NCI-H1930 (cell line): ENCODE results near the gene ACSL5.

Experiments
- DNase-seq, 2 experiments: peaks; one replicate each; lab custom pipeline; 2025; lab: John Stamatoyannopoulos, UW

The ACSL5 gene

DNA sequence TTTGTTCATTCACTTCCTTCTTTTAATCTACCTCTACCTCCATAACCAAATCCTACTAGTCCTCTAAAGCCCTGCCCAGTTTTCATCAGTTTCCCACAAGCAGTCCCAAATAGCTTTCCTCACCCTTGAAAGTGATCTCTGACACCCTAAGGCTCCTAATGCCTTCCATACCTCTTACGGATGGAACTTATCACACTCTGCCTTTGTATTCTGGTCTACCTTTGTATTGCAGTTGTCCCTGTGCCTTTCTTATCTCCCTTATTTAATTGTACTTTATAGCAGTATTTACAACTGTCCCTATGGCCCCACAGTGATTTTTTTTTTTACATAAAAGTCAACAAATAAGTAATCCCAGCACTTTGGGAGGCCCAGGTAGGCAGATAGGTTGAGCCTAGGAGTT, 33.8 kb downstream of the ACSL5 start:
- DNase-seq: no peak

DNA sequence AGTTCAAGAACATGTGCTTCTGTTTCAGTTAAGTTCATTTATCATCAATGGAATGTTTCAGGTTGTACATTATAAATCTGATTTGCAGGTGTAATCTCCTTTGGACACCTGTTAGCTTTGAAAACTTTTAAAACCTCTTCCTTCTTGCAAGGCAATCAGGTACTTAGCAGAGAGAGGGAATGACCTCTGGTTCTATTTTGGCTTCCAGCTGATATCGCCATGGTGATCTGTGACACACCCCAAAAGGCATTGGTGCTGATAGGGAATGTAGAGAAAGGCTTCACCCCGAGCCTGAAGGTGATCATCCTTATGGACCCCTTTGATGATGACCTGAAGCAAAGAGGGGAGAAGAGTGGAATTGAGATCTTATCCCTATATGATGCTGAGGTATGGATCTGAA, 35.4 kb downstream of the ACSL5 start:
- no peak for DNase-seq

DNA sequence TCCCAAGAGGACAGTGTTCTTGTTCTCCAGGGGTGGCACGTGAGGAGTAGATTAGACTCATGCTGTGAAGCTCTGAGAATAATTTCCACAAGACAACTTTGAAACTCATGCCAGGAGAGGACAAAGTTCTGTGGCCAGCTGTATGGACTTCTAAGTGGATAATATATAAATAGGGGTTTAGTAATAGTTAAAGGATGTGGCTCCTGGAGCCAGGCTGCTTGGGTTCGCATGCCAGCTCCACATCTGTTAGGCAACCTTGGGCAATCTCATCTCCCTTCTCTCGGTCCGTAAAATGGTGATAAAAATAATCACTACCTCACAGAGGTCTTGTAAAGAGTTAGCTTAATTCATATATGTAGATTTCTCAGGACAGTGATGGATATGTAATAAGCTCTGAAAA, 35.8 kb downstream of the ACSL5 start:
- no peak for DNase-seq

DNA sequence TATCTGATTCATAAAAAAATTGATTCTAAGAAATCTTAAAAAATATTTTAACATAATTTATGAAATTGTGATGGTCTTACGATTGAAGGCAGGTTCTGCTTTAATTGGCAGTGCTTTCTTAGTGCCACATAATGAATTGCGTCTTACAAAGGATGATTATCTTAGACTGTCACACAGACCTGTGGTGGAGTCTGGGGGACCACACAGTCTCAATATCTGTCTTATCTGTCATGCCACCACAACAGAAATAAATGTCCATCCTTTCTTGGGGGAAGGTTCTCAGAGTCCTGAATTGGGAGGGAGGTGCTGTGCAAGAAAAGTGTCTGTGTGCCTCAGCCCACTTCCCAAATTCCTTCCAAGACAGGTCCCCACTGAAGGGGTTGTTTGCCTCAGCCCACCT, 38.8 kb downstream of the ACSL5 start:
- DNase-seq: no peak

DNA sequence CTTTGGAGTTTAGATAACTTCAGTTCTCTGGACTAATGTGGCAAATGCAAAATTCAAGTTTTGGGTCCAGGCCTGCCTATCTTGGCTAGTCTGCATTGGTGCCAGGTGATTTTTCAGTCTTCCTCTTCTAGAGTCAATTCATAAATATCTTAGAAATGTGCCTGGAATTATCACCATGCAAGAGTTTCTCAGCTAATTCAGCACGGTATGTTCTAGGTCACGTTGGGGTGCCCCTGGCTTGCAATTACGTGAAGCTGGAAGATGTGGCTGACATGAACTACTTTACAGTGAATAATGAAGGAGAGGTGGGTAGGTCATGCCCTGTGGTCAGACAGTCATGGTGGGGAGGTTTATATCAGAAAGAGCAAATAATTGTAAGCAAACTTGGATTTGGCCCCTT, 47.8 kb downstream of the ACSL5 start:
- no peak for DNase-seq

DNA sequence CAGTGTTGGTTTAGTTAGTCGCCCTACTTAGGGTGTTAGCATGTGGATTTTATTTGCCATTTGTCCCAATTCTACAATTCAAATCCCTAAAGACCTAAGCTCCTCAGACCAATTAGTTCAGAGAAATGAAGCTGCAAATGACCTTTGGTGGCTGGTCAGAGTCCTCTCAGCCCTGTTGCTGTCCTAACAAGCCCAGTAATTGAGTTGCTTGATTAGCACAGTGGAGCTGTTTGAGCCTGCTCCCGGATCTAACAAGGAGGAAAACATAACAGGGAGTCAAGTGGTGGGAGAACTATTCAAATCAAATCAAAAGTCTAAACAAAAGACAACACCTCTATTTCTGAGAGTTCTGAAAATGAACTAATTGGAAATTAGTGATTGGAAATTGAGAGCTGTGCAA, 50.7 kb downstream of the ACSL5 start:
- DNase-seq: no peak

DNA sequence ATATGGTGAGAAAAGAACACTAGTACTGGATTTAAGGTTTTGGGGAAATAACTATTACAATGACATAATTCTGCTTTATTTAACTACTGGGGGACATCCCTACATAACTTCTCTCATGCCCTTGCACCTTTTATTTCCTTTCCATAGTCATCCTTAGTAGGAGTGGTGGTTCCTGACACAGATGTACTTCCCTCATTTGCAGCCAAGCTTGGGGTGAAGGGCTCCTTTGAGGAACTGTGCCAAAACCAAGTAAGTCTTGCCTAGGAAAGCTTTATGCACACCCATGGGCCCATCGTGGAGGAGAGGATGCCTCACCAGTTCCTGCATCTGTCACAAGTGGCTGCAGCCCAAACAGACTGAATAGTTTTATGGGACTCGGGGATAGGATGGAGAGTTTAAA, 52.2 kb downstream of the ACSL5 start:
- DNase-seq: no peak

DNA sequence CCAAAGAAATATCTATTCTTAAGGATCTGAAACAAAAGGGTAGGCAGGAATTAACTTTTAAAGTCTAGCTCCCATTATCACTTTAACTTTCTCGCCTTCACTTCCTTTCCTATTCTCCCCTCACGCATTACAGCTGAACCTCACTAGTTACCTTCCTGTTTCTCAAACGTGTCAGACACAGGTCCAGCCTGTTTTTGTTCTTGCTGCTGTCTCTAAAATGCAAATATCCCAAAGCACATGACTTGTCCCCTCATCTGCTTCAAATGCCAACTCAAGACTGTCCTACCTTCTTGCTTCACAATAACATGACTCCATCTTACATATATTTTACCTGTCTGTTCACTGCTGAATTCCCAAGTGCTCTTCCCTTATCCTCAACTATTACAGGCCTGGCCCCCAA, 55.2 kb downstream of the ACSL5 start:
- no peak for DNase-seq

DNA sequence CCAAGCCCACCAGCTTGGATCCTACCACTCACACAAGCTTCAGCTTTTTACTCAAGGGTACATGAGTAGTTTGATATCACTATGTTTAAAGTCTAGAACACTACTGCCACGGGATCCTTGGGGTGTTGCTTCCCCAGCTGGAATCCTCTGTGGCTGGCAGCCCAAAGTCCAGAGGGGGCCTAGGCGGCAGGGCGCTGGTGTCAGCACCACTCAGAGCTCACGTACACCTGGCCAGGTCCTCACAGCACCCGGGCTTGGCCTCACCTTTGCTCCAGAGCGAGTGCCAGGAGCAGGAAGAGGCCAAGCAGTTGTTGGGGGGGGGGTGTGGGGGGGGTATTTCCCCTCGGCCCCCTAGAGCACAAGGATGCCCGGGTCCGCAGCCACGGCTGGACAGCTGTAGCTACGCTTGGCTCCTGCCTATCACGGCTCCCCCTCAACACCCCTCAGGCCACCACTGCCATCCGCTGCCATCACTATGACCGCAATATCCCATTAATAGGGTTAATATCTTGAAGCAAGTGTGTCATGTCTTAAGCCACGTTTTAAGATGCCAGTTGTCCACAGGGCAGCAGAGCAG, 55.8 kb downstream of the ACSL5 start:
- DNase-seq: no peak

DNA sequence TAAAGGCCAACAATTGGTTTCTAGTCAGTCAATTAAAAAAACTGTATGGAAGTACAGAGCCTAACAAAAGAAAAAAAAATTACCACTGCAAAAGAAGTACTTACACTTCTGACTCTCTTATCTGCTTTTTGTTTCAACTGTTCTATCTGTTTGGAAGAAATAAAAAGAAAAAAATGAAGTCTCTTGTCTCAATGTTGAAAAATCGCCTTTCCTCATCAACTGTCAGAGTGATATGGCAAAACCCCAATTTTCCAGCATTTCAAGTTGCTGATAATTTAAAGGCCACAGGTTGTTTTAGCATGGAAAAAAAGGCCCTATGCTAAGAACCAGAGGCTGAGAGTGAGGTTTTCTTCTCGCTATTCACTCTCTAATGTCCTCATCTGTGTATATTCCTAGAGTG, 59.2 kb downstream of the ACSL5 start:
- no peak for DNase-seq

DNA sequence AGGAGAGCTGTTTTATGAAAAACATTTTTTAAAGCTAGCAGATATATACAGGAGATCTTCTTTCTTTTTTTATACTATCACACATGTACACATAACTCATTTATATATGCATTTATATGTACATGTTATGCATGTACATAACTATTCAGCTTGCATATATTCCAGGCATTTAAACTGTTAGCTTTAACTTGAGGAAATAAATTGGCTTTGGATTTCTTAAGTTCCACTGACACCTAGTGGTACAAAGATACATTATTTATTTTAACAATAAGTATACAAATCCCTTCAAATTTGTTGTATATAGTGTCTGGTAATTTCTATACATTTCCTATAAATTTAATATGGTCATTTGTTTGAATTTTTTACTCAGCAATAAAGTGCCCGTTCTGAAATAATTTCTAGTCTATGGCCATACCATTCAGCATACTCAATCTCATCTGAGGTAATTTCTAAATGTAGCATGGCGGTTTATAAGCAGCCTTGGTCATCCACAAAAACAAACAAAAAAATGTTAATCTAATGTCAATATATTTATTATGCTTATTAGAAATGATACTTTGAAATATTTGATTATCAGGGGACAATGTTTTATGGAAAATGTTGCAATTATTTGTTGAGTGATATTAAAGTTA, 61.2 kb downstream of the ACSL5 start:
- DNase-seq: no peak

DNA sequence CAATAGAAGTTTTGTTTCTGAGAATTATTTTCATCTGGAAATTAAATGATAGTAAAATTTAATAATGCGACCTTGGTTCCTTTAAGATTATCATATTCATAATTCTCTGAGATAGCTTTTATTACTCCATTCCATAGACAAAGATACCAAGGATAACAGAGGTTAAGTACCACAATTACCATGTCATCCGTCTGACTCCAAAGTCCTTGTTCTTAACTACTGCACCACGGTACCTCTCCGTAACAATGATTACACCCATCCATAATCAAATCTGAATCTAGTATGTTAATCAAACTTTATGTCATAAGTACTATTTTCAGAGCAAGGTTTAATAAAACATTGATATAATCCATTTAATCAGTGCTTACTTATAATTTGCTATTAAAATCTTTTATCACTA, 64.4 kb downstream of the ACSL5 start:
- no peak for DNase-seq

DNA sequence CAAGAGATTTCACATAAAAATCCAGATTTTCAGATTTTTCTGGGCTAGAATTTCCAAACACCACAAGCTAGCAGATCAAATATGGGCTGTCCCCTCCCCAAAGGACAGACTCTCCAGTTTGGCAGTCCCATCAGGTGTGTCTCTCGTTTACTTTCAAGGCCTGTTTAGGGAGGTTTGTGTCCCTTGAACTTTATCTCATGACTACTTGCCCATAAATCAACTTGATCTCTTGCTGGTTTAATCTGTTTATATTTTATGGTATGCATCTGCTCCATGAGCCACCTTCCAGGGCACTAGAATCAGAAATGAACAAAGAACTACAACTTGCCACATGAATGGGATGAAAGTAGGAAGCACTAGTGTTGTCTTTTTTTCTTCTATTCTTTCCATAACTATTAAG, 67.6 kb downstream of the ACSL5 start:
- DNase-seq: no peak

DNA sequence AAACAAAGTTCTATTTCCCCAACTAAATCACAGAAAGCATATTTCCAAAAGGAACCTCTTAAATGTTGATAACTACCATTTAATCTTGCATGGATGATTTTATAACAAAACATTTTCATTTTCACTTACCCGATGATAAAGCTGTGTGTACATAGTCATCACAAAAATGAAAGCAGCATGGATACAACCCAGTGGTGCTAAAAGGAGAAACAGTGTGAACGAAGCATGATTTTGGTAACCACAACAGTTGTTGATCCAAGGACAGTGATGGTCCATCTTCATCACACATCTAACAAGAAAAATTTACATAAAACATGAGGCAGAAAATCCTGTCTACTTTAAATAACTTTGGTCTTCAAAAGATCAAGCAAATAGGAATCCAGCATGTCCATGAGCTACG, 68.1 kb downstream of the ACSL5 start:
- DNase-seq: no peak

DNA sequence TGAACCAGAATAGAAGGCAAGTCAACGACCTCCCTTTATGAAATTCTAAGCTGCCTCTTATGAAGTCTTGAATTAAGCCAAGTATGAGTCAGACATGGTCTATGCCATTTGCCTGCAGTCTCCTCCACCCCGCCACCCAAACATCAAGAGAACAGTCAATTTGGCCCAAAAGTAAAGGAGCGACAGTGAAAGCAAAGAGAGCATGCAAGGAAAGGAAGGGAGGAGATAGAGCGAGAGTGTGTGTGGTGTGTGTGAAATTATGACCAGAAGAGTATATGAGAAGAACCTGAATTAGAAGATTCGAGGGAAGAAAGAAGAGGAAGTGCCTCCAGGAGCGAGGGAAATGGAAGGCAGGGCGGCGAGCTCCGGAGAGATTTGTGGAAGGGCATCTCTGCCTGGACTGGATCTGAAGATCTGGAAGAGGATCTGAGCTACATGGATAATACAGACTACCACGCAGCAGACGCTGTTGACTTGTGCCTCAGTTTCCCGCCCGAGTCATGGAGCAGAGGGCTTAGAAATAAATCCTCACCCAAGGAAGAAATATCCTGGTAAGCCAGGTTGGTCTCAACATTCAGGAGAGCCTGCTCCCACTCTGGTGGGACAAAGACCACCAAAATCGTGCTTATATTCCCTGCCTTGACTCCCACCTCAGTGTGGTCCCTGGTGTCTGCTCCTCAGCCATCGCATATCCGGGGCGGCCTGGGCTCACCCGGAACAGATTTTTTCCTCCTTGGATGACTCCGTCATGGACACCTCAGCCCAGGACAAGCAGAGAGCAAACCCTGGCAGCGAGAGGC, 72.3 kb downstream of the ACSL5 start:
- DNase-seq: no peak

DNA sequence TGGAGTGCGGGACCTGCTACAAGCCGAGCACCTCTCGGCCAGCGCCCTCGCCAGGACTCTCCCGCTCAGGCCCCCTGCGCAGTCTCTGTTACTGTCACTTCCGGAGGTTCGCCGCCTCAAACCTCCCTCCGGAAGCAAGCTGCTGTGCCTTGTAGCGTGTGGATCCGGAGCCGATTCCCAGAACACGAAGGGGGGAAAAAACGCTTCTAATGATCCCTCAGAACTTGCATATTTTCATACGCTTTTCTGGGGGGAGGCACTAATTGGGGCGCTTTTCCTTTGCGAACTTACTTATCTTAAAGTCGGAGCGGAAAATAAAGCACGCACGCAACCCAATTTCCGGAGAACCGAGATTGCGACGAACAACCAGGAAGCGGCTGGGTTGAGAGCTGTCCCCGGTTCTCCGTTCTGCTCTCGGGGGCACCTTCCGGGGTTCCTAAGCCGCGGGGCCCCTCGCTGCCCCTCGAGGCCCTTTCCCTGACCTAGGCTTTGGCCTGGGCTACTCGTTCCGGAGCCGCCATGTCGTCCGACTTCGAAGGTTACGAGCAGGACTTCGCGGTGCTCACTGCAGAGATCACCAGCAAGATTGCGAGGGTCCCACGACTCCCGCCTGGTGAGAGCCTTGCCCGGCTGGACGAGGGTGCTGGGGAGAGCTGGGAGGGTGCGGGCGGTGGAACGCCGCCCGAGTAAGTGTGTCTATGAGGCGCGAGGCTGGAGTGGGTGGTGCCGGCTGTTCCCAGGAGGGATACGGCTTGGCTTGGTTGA, 73.1 kb downstream of the ACSL5 start, which contains the start of the genes VTI1A and ZDHHC6:
Gene VTI1A, plus strand, starts transcription at position 361 of the 765 bp plus-strand sequence. Its CDS starts 159 bp downstream, at position 520.
Gene ZDHHC6, minus strand, starts transcription at position 60 of the 765 bp plus-strand sequence. CDS start 1,478 bp downstream, outside the sequence.
- DNase-seq: peak; percentile 25 to 69

DNA sequence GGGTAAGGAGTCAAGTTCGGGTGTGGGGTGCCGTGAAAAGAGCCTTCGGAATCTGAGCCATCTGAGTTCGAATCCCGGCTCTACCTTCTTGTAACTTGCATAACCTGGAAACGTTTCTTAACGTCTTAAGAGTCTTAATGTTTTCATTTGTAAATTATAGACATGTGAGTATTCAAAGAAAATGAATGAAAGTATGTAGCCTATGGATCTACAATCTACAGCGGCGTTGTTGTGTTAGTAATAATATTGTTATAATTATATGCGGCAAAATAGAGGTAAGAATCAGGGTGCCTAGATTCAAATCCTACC, 73.7 kb downstream of the ACSL5 start:
- no peak for DNase-seq

DNA sequence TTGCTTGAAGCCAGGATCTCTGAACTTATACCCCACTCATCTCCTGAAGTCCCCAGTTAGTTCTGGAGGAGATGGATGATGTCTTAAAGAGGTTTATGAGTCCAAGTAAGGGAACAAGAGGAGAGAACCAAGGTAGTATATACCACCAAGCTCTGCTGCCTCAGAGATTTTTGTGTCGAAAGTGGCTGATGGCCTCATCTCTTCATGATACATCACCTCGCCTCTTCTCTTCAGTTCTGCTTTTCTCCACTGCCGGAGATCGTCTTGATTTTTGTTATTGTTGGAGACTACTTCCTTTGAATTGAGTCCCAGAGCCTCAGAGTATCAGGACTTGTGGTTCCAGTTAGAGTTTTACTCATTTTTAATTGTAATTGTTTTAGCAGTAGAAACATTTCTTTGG, 75.0 kb downstream of the ACSL5 start:
- DNase-seq: no peak

DNA sequence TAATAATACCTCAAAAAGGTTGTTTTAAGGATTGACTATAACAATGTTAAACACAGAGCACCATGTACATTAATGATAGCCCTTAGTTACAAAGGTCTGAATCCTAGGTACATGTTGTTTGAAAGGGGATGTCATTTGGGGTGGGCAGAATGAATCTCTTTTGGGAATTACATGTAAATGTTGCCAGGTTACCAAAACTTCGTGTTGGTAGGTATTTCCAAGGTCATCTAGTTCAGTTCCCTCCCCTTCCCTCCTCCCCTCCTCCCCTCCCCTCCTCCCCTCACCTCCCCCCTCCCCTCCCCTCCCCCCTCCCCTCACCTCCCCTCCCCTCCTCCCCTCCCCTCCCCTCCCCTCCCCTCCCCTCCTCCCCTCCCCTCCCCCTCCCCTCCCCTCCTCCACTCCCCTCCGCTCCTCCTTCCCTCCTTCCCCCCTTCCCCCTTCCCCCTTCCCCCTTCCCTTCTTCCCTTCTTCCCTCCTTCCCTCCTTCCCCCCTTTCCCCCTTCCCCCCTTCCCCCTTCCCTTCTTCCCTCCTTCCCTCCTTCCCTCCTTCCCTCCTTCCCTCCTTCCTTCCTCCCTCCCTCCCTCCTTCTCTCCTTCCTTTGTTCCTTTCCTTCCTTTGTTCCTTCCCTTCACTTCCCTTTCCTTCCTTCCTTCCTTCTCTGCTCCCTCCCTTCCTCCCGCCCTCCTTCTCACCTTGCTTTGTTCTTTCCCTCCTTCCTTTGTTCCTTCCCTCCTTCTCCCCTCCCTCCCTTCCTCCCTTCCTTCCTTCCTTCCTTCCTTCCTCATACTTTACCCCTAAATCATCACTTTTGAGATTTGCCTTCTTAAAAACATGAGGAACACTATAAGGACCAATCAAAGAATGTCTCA, 81.2 kb downstream of the ACSL5 start:
- DNase-seq: no peak

DNA sequence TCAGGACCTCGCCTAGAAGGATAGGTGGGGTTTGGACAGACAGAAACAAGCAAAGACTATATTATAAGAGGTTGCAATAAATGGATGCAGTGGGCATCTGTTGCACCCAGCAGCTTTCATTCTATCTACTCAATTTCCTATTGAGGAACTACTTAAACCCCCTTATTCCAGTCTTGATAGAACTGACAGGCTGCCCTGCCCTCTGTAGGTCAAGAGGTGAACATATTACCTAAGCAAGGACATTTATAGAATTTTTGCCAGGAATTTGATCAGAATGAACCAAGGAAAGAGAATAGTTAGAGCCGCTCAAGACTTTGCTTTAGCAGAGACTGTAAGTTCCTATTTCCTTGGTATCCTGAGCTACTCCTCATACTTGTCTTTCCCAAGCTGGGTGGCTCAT, 82.6 kb downstream of the ACSL5 start:
- no peak for DNase-seq

DNA sequence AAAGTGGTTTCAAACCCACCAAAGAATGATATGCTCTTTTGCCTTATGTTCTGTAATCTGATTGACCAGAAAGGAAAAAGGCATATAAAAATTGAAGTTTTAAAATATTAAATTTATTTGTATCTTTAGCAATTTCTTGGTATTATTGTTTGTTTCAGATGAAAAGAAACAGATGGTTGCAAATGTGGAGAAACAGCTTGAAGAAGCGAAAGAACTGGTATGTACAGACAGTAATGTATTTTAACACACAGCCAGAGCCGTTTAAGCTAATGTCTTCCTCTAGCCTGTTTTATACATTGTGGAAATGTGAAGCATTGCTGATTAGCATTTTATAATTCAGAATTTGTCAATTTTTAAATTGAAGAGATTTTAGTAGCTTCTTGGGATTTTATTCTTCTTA, 86.5 kb downstream of the ACSL5 start:
- DNase-seq: no peak
